Osteoblast (primary cell): ENCODE data around the gene WHRN. TPM values are rescaled to one million over a fixed set of nuclear protein-coding genes. Genes with fewer than 3 reads are reported as not detected.

Experiments
- DNase-seq: peaks from one replicate; pipeline ENCODE4 v3.0.0; 2011; ENCODE audit warnings: low spot score, mixed read lengths; ENCODE audit not compliant: insufficient read length; ENCODE audit errors: missing footprints
- H2AFZ ChIP-seq: 2 replicates; pipeline ENCODE4 v1.6.0; 2011; ENCODE audit warnings: mild to moderate bottlenecking, low read length
- H3K27ac ChIP-seq: 2 replicates; pipeline ENCODE4 v1.5.1; 2011; ENCODE audit warnings: mild to moderate bottlenecking, low read depth, low read length, moderate library complexity
- H3K27me3 ChIP-seq: 2 replicates; pipeline ENCODE4 v1.6.0; 2012; ENCODE audit warnings: mild to moderate bottlenecking, control low read depth, inconsistent platforms, low read length, moderate library complexity; ENCODE audit not compliant: insufficient read depth
- H3K36me3 ChIP-seq: 2 replicates; pipeline ENCODE4 v1.5.1; 2011; ENCODE audit warnings: mild to moderate bottlenecking, low read length, control low read depth, moderate library complexity; ENCODE audit not compliant: insufficient read depth
- H3K4me1 ChIP-seq: 2 replicates; pipeline ENCODE4 v1.5.1; 2011; ENCODE audit warnings: mild to moderate bottlenecking, low read length, control low read depth, moderate library complexity; ENCODE audit not compliant: insufficient read depth
- H3K4me2 ChIP-seq: 2 replicates; pipeline ENCODE4 v1.6.0; 2011; ENCODE audit warnings: mild to moderate bottlenecking, low read length; ENCODE audit not compliant: insufficient read depth
- H3K4me3 ChIP-seq: fragments of 200-600 bp; sonication (generic); 3 replicates; pipeline ENCODE4 v1.5.1; 2012; ENCODE audit warnings: mild to moderate bottlenecking, low read length, inconsistent platforms; ENCODE audit not compliant: insufficient read depth
- H3K79me2 ChIP-seq: 2 replicates; pipeline ENCODE4 v1.6.0; 2012; ENCODE audit warnings: mild to moderate bottlenecking, low read length, control low read depth, inconsistent platforms; ENCODE audit not compliant: insufficient read depth
- H3K9me3 ChIP-seq: 2 replicates; pipeline ENCODE4 v1.5.1; 2011; ENCODE audit warnings: low read depth, low read length, control low read depth
- H4K20me1 ChIP-seq: 2 replicates; pipeline ENCODE4 v1.6.0; 2012; ENCODE audit warnings: mild to moderate bottlenecking, low read length, control low read depth; ENCODE audit not compliant: insufficient read depth
- CTCF ChIP-seq: IDR thresholded peaks from 2 replicates; pipeline ENCODE4 v1.5.1; 2011; ENCODE audit warnings: mild to moderate bottlenecking, low read depth, low read length, moderate library complexity; ENCODE audit errors: extremely low read depth
- total RNA-seq: library from RNA; depleted of rRNA; stranded (reverse); fragments of >200 nt; gene quantifications from 2 replicates; pipeline ENCODE4 v1.2.3, GENCODE V29; 2012

WHRN gene
- total RNA-seq, 1 donor = 2.2 TPM

GRCh38 chr9:114503522-114504340, 1.5 kb downstream of the WHRN start:
- no peak for DNase-seq
- H3K27me3 ChIP-seq = peaks cover 29% of the 10 kb centered on the region
- no peaks in the 10 kb centered on the region for H3K9me3 ChIP-seq
- peak overlapping the region; percentile 82 for H3K4me3 ChIP-seq
- peak overlapping the region; percentile 96 for H3K4me2 ChIP-seq
- no peak for TF ChIP-seq CTCF
- H3K27ac ChIP-seq = no peak overlapping the region
- H3K79me2 ChIP-seq = peaks cover 2% of the 10 kb centered on the region
- peaks cover 3% of the 10 kb centered on the region for H4K20me1 ChIP-seq
- H3K36me3 ChIP-seq = no peaks in the 10 kb centered on the region
- H3K4me1 ChIP-seq = peaks cover 13% of the 10 kb centered on the region
- no peak overlapping the region for H2AFZ ChIP-seq

GRCh38 chr9:114503009-114503408, 2.3 kb downstream of the WHRN start:
- Histone ChIP-seq H3K4me3 (no peak overlapping the region), H4K20me1 (peaks cover 3% of the 10 kb centered on the region), H2AFZ (no peak overlapping the region), H3K4me2 (no peak overlapping the region), H3K27me3 (peaks cover 22% of the 10 kb centered on the region), H3K36me3 (no peaks in the 10 kb centered on the region), H3K79me2 (peaks cover 2% of the 10 kb centered on the region), H3K4me1 (peaks cover 13% of the 10 kb centered on the region), H3K9me3 (no peaks in the 10 kb centered on the region), H3K27ac (no peak overlapping the region)
- no peak for DNase-seq
- no peak for TF ChIP-seq CTCF

- no peak overlapping the region for H3K27ac ChIP-seq
- peak overlapping the region; percentile 11 for H3K4me2 ChIP-seq
- no peaks in the 10 kb centered on the region for H3K9me3 ChIP-seq
- peak; percentile 99 for DNase-seq
- no peak overlapping the region for H3K4me3 ChIP-seq
- H4K20me1 ChIP-seq = peaks cover 7% of the 10 kb centered on the region
- TF ChIP-seq CTCF = no peak
- peaks cover 13% of the 10 kb centered on the region for H3K4me1 ChIP-seq
- no peaks in the 10 kb centered on the region for H3K36me3 ChIP-seq
- H2AFZ ChIP-seq = peak overlapping the region; percentile 0
- H3K27me3 ChIP-seq = peaks cover 13% of the 10 kb centered on the region
- peaks cover 2% of the 10 kb centered on the region for H3K79me2 ChIP-seq
Measured at GRCh38 chr9:114501796-114502682, 3.2 kb downstream of the WHRN start.
